Adipose tissue (tissue), 3 donors: ENCODE results near the gene PHTF2. TPM values are rescaled to one million over a fixed set of nuclear protein-coding genes. Genes with fewer than 3 reads are reported as not detected.

Source experiments
- H3K27ac ChIP-seq: one replicate; pipeline ENCODE4 v1.5.1; 2013; ENCODE audit warnings: low read depth, low read length
- WGBS, 3 donors: extraction: QIAGEN DNeasy Blood & Tissue Kit; methylation state at CpG; one replicate each; pipeline ENCODE4 v1.1.7; 2013; 5-methylcytosine and 5-hydroxymethylcytosine counted together
- polyA plus RNA-seq, 3 donors: library from polyadenylated mRNA; stranded (reverse); fragments of 200-250 nt; gene quantifications; one replicate each; pipeline ENCODE4 v1.2.3, GENCODE V29; 2013
- donor health status: healthy with polysubstance abuse.
- donor health status: Bipolar disorder and iron deficiency.
- donor health status: healthy.

PHTF2 gene
- polyA plus RNA-seq, 3 donors: 2.2 to 4.7 (median 4.2) TPM

DNA sequence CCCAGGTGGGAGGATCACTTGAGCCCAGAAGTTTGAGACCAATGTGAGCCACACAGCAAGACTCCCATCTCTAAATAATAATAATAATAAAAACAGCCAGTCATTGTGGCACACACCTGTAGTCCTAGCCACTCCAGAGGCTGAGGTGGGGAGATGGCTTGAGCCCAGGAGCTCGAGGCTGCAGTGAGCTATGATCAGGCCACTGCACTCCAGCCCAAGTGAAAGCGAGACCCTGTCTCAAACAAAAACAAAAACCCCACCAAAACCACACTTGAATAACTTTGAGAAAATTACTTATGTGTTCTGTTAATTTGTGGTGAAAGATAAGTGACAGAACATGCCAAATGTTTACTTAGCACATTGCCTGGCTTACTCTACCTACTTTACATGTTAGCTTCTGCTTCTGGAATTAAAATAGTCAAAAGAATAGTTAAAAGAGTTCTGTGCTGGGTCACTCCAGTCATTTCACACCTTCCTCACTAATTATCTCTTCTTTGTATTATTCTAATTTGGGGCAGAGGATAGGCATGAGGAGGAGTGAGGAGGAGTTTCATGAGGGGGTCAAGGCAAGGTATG lies 10.2 kb upstream of the PHTF2 start:
- 96 to 97% (median 97%) methylated on average over 2 of the region's 2 CpGs for WGBS, 3 donors
- no peak overlapping the region for H3K27ac ChIP-seq

DNA sequence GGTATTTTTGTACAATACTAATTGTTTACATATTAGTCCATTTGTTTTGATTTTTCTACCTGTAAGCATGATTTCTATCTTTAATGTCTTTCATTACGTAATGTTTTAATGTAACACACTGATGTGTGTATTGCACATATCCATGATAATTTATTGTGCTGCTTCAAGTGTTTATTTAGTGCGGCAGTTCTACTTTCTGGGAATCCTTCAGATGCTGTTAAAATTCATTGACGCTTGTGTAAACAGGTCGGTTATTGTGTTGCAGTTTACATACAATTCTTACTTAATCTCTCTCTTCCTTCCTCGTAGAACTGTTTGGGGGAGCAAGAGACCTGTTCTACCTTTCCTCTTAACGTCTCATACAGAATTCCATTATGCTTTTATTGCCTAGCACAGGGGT lies 7.2 kb upstream of the PHTF2 start:
- WGBS, 3 donors: 41 to 67% (median 51%) methylated on average over 6 of the region's 6 CpGs
- no peak overlapping the region for H3K27ac ChIP-seq

DNA sequence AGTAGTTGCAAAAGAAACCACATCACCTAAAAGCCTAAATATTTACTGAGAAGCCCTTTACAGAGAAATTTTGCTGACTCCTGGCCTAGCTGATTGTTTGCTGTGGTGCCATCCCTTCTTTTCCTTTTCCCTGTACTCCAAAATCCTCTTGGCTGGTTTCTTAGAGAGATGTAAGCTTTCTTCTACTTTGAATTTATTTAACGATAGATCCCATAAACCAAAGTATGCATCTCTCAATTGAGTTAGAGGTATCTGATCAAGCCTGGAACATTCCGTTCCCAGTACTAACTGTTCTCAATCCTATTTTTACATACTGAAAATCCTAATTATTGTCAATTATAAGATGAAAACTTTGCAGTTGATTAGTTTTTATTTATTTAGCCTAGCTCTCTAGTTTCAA lies 6.6 kb upstream of the PHTF2 start:
- no peak overlapping the region for H3K27ac ChIP-seq
- 88 to 92% (median 89%) methylated on average over 2 of the region's 2 CpGs for WGBS, 3 donors

DNA sequence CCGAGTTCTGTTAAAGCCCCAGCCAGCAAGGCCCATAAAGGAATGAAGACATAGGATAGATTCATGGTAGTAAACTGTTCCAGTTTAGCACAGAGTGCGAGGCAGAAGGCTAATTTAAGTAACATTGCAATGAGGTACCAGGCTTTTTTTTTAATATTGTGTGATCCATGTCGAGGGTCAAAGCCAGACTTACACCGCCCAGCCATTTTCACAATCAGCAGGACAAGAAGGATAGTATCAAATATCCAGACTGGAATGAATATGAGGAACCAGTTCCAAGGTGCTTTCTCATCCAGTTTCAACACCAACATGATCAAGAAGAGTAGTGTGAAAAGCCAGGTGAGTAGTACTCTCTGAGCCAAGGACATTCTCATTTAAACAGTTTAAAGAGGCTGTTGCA lies 4.6 kb upstream of the PHTF2 start:
- H3K27ac ChIP-seq: no peak overlapping the region
- WGBS, 3 donors: 81 to 92% (median 86%) methylated on average over 4 of the region's 4 CpGs

DNA sequence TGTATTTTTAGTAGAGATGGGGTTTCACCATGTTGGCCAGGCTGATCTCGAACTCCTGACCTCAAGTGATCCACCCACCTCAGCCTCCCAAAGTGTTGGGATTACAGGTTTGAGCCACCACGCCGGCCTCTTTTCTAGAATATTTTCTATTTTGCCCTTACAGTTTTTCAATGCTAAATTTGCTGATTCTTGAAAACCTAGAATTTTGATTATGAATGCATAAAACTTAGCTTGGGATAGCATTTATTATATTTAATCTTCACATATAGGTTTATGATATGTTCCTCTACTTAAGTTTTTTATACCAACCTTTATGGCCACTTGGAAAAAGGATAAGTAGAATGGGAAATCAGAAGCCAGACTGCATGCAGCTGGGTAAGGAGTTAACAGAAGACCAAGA lies 2.5 kb upstream of the PHTF2 start:
- WGBS, 3 donors: 87 to 100% (median 96%) methylated on average over 3 of the region's 3 CpGs
- H3K27ac ChIP-seq: no peak overlapping the region

DNA sequence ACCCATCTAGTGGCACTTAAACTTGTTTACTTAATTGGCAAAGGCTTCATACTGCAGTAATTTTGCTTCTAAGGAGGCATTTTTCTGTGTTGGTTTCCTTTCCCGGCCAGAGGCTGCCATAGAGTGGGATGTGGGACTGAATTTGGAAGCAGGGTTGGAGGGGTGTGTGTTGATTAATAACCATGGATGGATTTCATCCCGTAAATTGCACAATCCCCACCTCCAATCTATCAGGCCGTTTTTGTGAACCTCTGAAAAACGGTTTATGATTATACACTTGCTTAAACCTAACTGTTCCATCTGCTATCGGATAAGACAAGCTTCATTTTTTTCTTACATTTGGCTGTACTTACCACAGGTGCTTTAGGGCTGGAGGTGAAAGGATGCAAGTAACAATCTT lies 1.6 kb upstream of the PHTF2 start:
- 19 to 38% (median 35%) methylated on average over 5 of the region's 5 CpGs for WGBS, 3 donors
- H3K27ac ChIP-seq: no peak overlapping the region

DNA sequence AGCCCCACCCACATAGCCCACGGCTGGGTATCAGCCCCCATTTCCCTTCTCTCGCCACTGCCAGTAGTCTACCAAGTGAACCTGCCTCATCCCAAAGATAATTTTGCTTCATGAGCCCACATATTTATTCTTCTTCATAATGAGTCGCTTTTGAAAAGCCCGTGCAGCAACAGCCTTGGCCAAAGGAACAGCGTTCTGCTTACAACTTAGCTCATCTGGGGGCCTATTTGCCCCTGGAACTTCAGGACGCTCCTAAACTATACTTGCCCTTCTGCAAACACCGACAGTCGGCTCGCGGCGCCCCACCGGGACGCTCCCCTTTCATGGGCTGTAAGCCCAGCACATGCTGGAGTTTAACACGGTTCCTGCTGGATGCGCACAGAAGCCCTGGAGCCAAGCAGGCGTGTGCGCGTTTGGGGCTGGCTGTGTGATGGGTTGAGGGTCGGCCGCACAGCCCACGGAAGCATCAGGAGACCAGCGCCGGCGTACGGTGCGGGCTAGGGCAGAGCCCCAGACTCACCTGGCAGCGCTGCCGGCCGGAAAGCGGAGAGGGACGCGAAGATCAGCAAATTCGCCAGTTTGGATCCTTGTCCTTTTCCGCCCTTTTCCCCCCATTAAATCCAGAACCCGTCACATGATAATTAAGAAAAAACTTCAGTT lies 709 bp upstream of the PHTF2 start:
- WGBS, 3 donors: 0% methylated on average over 35 of the region's 35 CpGs
- no peak overlapping the region for H3K27ac ChIP-seq

DNA sequence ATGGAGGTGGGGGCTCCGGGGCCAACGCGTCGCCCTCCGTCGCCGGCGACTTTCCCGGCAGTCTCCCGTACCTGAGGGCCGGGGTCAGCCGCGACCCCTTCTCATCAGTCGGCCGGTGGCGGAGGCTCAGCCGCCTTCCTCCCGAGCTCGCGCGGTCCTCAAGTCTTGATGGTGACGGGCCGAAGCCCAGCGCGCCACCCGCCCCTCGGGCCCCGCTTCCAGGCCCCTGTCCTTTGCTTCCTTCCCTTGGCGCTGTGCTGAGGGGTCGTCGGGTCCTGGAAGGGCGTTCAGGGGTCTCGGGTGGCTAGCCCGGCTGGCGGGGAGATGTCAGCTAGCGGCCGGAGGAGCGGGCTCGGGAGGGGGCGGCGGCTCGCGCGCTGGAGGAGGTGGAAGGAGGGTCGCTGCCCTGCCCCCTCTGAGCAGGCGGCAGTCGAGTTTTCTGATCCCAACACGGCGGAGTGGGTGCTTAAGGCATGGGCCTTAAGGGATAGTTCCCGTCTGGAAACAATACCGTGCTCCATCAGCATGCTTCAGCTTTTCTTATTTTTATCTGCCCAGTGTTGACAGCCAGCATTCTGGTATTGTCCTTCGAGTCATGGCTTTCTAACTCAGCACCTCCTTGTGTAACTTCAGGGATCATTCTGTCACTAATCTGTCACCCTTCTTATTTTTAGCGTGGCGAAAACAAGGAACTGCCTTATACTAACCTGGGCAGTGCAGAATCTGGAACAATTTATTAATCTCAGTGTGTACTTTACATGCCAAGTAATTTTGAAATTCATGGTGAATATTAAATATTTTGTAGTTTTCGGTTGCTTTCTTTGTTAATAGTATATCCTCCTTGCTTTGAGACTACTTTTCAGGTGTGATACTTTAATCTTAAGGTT lies 748 bp downstream of the PHTF2 start:
- WGBS, 3 donors: 1 to 2% (median 2%) methylated on average over 48 to 55 of the region's 55 CpGs
- H3K27ac ChIP-seq: peak overlapping the region; percentile 28

DNA sequence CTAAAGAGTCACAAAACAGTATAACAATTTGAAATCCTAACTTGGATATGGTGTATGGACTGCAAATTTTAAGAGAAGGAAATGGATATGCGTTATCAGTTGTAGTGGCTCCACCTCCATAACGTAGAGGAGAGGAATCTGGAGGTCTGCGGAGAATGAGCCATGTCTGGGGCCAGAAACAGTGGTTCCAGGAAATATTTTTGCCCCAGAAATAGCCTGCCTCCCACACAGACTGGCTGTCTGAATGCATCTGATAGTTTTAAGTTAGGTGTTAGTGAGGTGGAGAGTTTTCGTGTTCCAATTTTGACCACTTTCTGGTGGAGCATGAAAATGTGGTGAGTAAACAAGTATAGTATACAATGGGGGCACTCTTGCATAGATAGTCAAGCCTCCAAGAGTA lies 1.6 kb downstream of the PHTF2 start:
- 39 to 53% (median 47%) methylated on average over 4 of the region's 4 CpGs for WGBS, 3 donors
- no peak overlapping the region for H3K27ac ChIP-seq

DNA sequence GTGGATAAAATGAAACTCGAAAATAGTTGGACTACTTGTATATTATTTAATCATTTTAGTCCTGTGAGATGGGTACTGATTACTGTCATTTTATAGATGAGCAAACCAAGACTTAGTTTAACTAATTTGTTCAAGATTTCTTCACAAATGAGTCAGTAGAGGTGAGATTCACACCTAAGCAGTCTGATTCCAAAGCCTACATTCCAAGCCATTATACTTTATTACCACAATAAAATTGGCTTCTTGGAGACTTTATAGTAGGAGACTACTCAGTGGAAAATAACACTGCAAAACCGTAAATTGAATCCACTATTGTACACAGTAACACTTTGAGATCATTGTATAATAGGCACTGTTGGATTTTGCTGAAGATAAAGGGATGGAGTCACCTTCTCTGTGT lies 2.2 kb downstream of the PHTF2 start:
- no peak overlapping the region for H3K27ac ChIP-seq
- 90 to 99% (median 98%) methylated on average over 2 of the region's 2 CpGs for WGBS, 3 donors

DNA sequence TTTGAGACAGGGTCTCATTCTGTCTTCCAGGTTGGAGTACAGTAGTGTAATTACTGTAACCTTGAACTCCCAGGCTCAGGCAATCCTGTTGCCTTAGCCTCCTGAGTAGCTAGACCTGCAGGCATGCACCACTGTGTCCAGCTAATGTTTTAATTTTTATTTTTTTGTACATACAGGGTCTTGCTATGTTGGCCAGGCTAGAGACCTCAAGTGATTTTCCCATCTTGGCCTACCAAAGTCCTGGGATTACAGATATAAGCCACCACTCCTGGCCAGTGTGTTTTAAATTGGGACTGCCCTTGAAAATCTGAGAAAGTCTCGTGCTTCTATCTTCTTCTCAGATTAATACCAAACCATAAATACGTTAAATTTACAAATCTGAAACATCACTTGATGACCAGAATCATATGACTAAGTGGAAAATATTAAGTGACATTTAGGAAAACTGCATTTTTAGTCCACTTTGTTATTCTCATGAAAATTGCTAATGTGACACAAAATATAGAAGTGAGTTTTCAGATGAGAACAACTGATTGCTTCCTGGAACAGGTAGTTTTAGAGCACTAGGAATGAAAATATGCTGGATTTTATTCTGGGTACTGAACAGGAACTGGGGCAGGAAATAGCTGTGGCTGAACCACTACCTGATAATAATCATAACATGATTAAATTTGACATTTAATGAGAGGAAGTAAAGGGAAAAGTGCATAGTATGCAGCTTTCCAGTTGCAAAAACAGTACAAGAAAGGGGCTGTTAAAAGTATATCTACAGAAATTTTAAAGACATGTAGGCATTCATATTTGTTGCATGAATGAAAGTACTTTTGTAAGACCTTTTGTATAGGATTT lies 4.2 kb downstream of the PHTF2 start:
- H3K27ac ChIP-seq: no peak overlapping the region
- 56 to 69% (median 63%) methylated on average over 2 of the region's 2 CpGs for WGBS, 3 donors

DNA sequence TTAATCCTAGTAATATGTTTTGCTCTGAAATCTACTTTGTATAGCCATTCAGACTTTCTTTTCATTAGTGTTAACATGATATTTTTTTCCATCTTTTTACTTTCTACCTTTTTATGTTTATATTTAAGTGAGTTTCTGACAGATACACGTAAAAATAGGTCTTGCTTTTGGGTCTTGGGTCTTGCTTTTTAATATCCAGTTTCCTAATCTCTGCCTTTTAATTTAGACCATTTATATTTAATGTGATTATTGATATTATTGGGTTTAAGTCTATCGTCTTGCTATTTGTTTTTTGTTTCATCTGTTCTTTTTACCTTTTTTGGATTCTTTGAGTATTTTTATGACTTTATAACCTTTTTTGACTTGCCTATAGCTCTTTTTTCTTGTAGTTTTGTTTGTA lies 7.9 kb downstream of the PHTF2 start:
- 94 to 98% (median 98%) methylated on average over 2 of the region's 2 CpGs for WGBS, 3 donors
- H3K27ac ChIP-seq: no peak overlapping the region

DNA sequence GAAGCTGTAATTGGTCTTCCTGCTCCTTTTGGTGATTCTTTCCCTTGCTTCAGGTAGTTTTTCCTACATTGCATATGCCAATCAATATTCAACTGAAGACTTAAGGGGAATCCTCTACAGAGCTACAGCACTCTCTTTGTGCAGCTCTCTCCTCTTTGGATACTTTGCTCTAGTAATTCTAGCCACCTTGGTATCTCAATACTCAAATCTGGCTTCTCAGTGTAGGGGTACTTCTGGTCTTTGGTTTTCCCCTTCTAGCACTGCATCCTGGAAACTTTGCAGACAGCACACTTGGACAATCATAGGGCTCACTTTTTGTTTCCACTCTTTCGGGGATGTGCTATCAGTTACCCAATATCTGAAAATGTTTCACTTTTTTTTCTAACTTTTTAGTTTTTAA lies 9.9 kb downstream of the PHTF2 start:
- H3K27ac ChIP-seq: no peak overlapping the region
- 89 to 98% (median 94%) methylated on average over 1 of the region's 1 CpG for WGBS, 3 donors

DNA sequence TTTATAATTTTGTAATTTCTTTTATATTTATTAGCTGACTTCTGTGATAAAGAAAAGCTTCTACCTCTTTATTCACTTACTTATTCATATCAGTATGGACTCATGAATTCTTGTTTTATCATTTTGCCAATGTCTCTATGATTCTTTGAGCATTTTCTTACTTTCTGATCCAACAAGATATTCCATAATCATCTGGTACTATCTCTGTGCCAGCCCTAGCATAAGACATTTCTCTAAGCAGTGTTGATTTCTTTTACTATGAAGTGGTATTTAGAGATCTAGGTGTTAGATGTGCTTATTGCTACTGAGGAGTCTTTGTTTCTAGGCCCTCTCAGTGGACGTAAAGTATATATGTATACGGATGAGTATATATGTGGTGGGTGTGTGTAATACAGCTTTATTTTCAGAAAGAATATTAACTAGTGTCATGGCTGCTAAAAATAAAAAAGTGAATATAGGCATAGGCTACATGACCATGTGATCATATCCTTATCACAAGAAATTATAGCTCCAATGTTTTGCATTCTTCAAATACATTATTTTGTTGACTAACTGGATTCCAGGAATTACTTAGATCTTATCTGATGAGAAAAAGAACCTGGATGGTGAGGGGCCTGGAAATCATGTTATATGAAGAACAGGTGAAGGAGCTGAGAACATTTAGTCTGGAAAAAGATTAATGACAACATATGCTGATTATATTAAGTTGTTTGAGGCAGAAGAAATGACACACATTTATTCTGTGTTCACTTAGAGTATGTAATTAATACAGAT lies 13.1 kb downstream of the PHTF2 start:
- no peak overlapping the region for H3K27ac ChIP-seq
- 94 to 98% (median 95%) methylated on average over 2 of the region's 2 CpGs for WGBS, 3 donors

DNA sequence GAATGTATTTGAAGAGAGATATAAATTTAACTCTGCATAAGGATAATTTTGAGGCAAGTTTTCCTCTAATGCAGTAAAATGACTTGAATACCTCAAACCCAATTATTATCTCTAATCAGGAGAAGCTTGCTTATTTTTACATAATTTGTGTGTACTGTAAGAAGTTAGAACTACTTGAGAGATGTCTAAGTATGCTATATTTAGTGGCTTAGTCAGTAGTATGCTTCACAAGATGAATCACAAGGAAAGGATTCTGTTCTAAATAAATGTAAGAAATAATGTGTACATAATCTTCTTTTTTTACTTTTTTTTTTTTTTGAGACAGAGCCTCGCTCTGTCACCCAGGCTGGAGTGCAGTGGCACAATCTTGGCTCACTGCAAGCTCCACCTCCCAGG lies 13.7 kb downstream of the PHTF2 start:
- H3K27ac ChIP-seq: no peak overlapping the region

DNA sequence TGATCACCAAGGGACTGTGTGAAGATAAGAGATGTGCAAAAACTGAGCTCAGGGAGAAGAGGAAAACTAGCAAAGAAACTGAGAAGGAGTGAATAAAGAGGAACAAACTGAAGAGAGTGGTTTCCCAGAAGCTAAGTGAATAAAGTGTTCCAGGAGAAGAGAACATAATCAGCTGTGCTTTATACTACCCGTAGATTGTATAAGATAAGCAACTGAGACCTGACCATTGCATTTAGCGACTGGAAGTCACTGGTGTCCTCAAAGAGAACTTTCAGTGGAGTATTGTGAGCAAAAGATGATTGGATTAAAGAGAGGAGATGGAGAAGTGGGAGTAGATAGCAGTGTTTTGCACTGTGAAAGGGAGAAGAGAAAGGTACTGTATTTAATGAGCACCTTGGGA lies 14.6 kb downstream of the PHTF2 start:
- WGBS, 3 donors: 80 to 97% (median 83%) methylated on average over 2 of the region's 2 CpGs
- no peak overlapping the region for H3K27ac ChIP-seq

More for the DNA sequence above, 13.7 kb downstream of the PHTF2 start:
- WGBS, 3 donors: 75 to 80% (median 80%) methylated on average over 1 of the region's 1 CpG

DNA sequence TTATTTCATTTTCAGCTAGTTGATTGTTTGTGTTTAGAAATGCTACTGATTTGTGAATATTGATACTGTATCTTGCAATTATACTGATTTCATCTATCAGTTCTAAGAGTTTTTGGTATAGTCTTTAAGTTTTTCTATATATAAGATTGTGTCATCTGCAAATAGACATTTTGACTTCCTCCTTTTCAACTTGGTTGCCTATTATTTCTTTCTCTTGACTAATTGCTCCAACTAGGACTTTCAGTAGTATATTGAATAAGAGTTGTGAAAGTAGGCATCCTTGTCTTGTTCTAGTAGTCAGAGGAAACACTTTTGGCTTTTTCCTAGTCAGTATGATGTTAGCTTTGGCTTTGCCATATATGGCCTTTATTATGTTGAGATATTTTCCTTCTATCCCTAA lies 20.4 kb downstream of the PHTF2 start:
- no peak overlapping the region for H3K27ac ChIP-seq

DNA sequence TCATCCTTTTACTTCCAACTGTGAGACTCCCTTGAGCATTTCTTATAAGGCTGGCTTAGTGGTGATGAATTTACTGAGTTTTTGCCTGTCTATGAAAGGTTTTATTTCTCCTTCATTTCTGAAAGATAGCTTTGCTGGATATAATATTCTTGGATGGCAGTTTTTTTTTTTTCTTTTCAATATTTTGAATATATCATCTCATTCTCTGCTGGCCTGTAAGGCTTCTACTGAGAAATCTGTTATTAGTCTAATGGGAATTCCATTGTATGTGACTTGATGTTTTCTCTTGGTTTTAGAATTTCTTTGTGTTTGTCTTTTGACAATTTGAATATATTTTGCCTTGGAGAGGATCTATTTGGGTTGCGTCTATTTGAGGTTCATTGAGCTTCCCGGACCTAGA lies 22.4 kb downstream of the PHTF2 start:
- H3K27ac ChIP-seq: no peak overlapping the region
- WGBS, 3 donors: 97 to 100% (median 99%) methylated on average over 2 of the region's 2 CpGs
